Stimulated activated CD8-positive, alpha-beta memory T cell treated with anti-CD3 and anti-CD28 coated beads, Interleukin-7, amount 100 ng/mL, for 48 hours (primary cell): ENCODE data around the gene KRTAP20-2.

Experiments used
- DNase-seq, 2 donors: peaks; one replicate each; pipeline ENCODE4 v3.0.0-alpha.2; 2020; ENCODE audit warnings: low read depth in 1 of 2; ENCODE audit errors: extremely low read depth in 1 of 2

KRTAP20-2 gene

DNA sequence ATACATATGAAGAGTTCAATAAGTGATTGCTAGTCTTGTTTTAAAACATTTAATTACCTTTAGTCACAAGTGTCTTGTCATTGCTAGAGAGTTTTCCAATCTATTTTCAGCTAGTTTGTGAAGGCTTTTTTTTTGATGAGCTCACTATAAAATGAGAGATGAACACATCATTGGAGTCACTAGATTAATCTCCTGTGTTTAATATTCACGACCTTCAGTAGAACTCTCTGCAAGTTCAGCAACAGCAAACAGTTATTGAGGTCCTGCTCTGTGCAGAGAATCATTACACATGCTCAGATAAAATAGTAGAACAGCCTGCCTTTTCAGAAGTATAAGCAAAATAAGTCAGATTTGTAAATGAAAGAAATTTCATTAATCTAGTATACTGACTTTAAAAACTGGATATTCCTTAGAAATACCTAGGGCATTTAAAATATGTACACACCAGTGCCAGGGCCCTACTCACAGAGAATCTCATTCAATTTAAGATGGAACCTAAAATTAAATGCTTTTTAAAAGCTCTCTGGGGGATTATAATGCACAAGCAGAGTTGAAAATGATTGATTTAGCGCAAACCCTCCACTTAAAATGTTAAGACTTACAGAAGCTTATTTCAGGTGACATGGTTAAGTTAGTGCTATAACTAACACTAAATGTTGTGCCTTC lies 38.1 kb downstream of the KRTAP20-2 start:
- no peak for DNase-seq

DNA sequence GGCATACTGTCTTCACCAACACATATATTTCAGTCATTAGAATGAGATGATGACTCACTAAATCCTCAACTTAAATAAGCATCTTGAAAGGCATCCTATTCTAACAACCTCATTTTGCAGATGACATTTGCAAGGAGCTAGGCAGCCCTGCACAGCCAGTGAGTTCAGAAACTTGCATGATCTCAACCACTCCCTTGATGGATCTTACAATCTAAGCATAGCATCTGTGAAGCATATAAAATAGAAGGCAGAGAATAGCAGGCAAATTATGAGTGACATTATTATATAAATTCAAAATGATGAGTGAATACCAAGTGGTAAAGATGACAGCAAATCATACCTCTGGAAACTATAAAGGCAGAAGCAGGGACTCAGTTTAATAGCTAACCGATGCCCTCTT lies 39.3 kb downstream of the KRTAP20-2 start:
- DNase-seq = no peak

DNA sequence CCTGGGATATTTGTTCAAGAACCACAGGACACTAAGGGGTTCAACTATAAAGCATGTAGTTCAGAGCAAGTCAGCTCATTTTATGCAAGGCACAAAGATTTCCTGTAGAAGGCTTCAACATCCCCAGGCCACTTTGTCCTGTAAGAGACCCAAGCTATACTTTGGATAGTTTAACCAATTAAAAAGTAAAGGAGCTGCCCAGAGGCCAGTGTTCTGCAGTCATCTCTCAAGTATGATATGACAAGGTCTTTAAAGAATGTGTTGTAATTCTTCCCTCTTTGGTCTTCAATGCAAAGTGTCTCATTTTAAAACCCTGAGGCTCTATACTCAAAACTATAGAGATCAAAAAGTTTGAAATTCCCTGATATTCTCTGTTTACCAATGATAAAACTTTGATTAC lies 41.7 kb downstream of the KRTAP20-2 start:
- DNase-seq = no peak

DNA sequence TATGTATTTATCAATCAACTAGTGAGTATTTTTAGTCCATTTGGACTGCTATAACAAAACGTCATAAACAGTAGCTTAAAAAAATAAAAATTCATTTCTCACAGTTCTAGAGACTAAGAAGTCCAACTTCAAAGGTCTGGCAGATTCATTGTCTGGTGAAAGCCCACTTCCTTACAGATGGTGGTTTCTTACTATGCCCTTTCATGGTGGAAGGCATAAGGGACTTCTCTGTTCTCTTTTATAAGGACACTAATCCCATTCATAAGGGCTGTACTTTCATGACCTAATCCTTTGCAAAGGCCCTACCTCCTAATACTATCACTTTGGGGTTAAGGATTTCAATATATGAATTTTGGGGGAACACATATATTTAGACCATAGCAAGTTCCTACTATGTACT lies 45.6 kb downstream of the KRTAP20-2 start:
- no peak for DNase-seq

DNA sequence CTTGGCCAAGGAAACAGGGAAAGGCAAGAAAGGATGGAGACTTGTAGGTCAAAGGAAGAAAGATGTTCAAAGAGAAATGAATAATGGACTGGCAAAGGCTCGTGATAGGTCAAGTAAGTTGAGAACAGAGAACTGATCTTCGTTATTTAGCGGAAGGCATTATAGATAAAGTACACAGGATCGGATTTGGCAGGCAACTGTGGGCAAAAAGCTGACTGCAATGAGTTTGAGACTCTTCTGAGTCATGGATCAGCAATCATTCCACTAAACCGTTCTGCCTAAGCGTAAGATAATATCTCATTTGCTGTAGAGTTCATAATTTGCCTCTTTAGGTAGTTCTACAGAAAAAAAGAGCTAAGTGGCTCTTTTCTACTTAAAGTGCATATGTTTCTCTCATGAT lies 49.5 kb downstream of the KRTAP20-2 start:
- no peak for DNase-seq
